ENCODE results near the gene PPP1R36.

GRCh38 chr14:64515053-64515452, 34.7 kb upstream of the PPP1R36 start:
- TF ChIP-seq POLR2A (IDR thresholded peaks at IDR 0.05) (no peak), CTCF (IDR thresholded peaks at IDR 0.05) (no peak)
